Suprapubic skin (tissue), 4 donors: ENCODE data around the gene CYP2W1. TPM values are rescaled to one million over a fixed set of nuclear protein-coding genes. Genes with fewer than 3 reads are reported as not detected.

Experiments
- DNase-seq, 2 donors: peaks; one replicate each; pipeline ENCODE4 v3.0.0-alpha.2; 2019; ENCODE audit warnings: low spot score in 2 of 2
- H3K27ac ChIP-seq: fragments of 200-600 bp; sonication (generic); one replicate; pipeline ENCODE4 v1.5.1; 2019
- H3K27me3 ChIP-seq: fragments of 200-600 bp; sonication (generic); one replicate; pipeline ENCODE4 v1.5.1; 2019
- H3K36me3 ChIP-seq: fragments of 200-600 bp; sonication (generic); one replicate; pipeline ENCODE4 v1.5.1; 2019
- H3K4me1 ChIP-seq: fragments of 200-600 bp; sonication (generic); one replicate; pipeline ENCODE4 v1.5.1; 2019
- H3K4me3 ChIP-seq: fragments of 200-600 bp; sonication (generic); one replicate; pipeline ENCODE4 v1.5.1; 2019; ENCODE audit warnings: mild to moderate bottlenecking
- H3K9me3 ChIP-seq: fragments of 200-600 bp; sonication (generic); one replicate; pipeline ENCODE4 v1.5.1; 2019
- EP300 ChIP-seq: sonication (generic); formaldehyde crosslinking; IDR thresholded peaks from one replicate; pipeline ENCODE4 v1.6.1; 2017; ENCODE audit warnings: antibody characterized with exemption
- POLR2A ChIP-seq, 2 donors: fragments of 450-650 bp; IDR thresholded peaks; one replicate each; pipeline ENCODE4 v1.6.1; 2017; ENCODE audit warnings: antibody characterized with exemption in 2 of 2, mild to moderate bottlenecking in 2 of 2, moderate library complexity in 2 of 2
- POLR2AphosphoS5 ChIP-seq, 3 donors: sonication (generic); formaldehyde crosslinking; IDR thresholded peaks; one replicate each; pipeline ENCODE4 v1.6.1; 2017; ENCODE audit warnings: antibody characterized with exemption in 3 of 3
- WGBS: methylation state at CpG from one replicate; pipeline ENCODE4 v1.1.5; 2018; 5-methylcytosine and 5-hydroxymethylcytosine counted together
- total RNA-seq, 4 donors: library from RNA; depleted of rRNA; stranded (reverse); fragments of >200 nt; gene quantifications; one replicate each; pipeline ENCODE4 v1.1.0, GENCODE V29; 2016
- TF ChIP-seq, protein P1 (sequence below), 2 donors: fragments of 200-600 bp in 1 of 2; fragments of 450-650 bp in 1 of 2; sonication (generic) in 1 of 2; IDR thresholded peaks; one replicate each; pipeline ENCODE4 v1.5.1; 2016 to 2019; ENCODE audit warnings: antibody characterized with exemption in 2 of 2, mild to moderate bottlenecking in 1 of 2, moderate library complexity in 1 of 2

CYP2W1 gene
- total RNA-seq, 4 donors from 2014 or later, result 13.3 to 20.8 (median 15.4) TPM

DNA sequence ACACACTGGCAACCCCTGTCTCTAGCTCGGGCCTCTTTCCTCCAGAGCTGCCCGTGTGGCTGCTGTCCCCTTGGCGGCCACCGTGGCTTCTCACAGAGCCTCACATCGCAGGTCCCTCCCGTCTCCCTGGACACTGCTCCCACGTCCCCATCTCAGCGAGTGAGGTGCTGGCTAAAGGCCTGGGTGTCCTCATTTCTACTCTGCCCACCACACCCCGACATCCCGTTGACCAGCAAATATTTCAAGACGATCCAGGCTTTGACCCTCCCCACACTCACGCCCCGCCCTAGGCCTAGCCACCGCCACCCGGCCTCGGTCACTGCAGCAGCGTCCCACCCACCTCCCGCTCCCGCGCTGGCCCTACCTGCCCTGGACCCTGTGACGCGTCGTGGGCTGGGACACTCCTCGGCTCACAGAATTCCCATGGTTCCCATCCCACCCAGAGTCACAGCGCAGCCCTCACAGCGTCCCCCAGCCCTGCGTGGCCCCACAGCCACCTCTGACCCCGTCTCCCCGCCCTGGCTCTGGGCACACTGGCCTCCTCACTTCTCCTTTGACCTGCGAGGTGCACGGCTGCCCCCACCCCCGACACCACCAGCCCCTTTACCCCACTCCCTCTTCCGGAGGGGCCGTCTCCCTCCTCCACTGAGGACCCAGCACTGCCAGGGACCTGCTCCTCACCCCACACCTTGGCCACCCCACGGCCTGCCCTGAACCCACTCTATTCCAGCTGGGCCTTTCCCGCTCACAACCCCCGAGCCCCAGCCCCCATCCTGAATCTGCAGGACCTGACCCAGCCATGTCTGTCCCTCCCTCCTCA is 35.4 kb upstream of the CYP2W1 start:
- peaks cover 17% of the 10 kb centered on the region for H3K4me1 ChIP-seq
- no peak overlapping the region for H3K4me3 ChIP-seq
- no peak overlapping the region for H3K27ac ChIP-seq
- no peaks in the 10 kb centered on the region for H3K36me3 ChIP-seq
- DNase-seq, result peak in 1 of 2 donors; percentile 65
- 86% methylated on average over 37 of the region's 37 CpGs for WGBS
- peaks cover 11% of the 10 kb centered on the region for H3K27me3 ChIP-seq
- no peaks in the 10 kb centered on the region for H3K9me3 ChIP-seq
- TF ChIP-seq POLR2AphosphoS5 (IDR thresholded peaks at IDR 0.05) (no peak), EP300 (no peak), POLR2A (IDR thresholded peaks at IDR 0.05) (no peak)
- TF ChIP-seq, protein P1, sequence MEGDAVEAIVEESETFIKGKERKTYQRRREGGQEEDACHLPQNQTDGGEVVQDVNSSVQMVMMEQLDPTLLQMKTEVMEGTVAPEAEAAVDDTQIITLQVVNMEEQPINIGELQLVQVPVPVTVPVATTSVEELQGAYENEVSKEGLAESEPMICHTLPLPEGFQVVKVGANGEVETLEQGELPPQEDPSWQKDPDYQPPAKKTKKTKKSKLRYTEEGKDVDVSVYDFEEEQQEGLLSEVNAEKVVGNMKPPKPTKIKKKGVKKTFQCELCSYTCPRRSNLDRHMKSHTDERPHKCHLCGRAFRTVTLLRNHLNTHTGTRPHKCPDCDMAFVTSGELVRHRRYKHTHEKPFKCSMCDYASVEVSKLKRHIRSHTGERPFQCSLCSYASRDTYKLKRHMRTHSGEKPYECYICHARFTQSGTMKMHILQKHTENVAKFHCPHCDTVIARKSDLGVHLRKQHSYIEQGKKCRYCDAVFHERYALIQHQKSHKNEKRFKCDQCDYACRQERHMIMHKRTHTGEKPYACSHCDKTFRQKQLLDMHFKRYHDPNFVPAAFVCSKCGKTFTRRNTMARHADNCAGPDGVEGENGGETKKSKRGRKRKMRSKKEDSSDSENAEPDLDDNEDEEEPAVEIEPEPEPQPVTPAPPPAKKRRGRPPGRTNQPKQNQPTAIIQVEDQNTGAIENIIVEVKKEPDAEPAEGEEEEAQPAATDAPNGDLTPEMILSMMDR (IDR thresholded peaks at IDR 0.05), result no peak

DNA sequence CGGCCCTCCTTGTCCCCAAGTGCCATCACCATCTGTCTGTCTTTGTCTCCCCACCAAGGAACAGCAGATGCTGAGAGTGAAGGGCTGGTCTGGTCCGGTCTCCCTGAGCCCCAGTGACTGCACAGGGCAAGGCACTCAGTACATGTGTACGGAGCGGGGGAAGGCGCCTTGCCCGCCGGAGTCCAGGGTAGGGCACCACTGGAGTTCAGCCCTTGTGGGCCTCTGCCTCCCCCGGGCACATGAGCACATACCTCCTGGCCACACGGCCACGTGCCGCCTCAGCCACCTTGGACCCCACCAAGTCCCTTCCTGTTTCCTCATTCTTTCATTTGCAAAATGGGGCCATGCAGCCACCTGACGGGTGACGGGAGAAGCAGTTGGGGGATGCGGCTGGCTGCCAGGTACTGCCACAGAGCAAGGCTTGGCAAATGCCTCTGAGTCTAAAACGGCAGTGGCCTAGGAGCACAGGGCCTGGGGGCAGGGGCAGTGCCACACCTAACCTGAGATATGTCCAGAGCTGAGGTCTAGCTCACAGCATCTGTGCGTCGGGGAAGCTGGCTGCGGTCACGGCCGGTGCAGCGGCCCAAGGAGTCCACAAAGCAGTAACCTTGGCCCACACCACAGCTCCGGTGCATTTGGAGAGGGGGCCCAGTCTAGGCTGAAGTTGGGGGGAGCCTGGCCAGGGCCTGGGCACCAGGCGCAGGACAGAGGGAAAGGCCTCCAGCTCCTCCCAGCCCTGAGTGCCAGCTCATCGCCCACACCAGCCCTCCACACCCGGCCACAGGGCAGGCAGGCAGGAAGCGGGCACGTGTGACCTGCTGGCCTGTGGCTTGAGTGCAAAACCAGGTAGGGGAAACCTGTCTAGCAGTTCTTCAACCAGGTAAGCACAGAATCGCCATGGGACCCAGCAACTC is 33.7 kb upstream of the CYP2W1 start:
- Histone ChIP-seq H3K27ac (no peak overlapping the region), H3K27me3 (peaks cover 28% of the 10 kb centered on the region), H3K4me1 (peaks cover 29% of the 10 kb centered on the region), H3K36me3 (no peaks in the 10 kb centered on the region), H3K9me3 (no peaks in the 10 kb centered on the region), H3K4me3 (no peak overlapping the region)
- WGBS, result 82% methylated on average over 10 of the region's 28 CpGs
- TF ChIP-seq POLR2A (IDR thresholded peaks at IDR 0.05) (no peak), POLR2AphosphoS5 (IDR thresholded peaks at IDR 0.05) (no peak), EP300 (no peak)
- TF ChIP-seq, protein P1 (IDR thresholded peaks at IDR 0.05), result no peak
- peak in 1 of 2 donors; percentile 51 for DNase-seq

DNA sequence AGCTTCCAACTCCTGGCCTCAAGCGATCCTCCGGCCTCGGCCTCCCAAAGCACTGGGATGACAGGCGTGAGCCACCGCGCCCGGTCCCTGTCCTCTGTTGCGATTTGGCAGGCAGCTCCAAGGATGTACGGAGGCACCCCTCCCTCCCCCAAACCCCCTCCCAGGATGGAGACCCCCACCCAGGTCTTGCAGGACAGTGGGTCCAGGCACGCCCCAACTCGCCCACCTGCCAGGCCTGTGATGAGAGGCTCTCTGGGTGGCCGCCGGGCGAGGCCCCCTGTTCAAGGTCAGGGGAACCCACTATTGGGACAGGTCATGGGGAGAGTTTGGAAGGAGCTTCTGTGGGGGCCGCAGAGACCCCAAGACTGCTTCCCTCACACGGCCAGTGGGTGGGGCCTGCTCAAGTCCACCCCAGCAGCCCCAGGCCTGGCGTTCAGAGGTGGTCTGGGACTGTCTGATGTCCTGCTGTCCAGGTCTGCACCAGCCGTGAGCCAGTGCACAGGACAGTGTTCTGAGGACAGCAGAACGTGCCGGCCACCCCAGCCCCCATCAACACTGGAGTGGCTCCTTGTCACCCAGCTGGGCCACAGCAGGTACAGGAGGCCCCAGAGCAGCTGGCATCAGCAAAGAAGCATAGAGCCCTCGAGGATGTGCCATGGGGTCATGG is 31.0 kb upstream of the CYP2W1 start:
- Histone ChIP-seq H3K27me3 (peaks cover 38% of the 10 kb centered on the region), H3K27ac (no peak overlapping the region), H3K4me1 (peaks cover 12% of the 10 kb centered on the region), H3K36me3 (no peaks in the 10 kb centered on the region), H3K9me3 (no peaks in the 10 kb centered on the region), H3K4me3 (no peak overlapping the region)
- TF ChIP-seq POLR2A (IDR thresholded peaks at IDR 0.05) (no peak), POLR2AphosphoS5 (IDR thresholded peaks at IDR 0.05) (no peak), EP300 (no peak)
- TF ChIP-seq, protein P1 (IDR thresholded peaks at IDR 0.05), result no peak
- peak in 1 of 2 donors; percentile 57 for DNase-seq
- 92% methylated on average over 12 of the region's 21 CpGs for WGBS

DNA sequence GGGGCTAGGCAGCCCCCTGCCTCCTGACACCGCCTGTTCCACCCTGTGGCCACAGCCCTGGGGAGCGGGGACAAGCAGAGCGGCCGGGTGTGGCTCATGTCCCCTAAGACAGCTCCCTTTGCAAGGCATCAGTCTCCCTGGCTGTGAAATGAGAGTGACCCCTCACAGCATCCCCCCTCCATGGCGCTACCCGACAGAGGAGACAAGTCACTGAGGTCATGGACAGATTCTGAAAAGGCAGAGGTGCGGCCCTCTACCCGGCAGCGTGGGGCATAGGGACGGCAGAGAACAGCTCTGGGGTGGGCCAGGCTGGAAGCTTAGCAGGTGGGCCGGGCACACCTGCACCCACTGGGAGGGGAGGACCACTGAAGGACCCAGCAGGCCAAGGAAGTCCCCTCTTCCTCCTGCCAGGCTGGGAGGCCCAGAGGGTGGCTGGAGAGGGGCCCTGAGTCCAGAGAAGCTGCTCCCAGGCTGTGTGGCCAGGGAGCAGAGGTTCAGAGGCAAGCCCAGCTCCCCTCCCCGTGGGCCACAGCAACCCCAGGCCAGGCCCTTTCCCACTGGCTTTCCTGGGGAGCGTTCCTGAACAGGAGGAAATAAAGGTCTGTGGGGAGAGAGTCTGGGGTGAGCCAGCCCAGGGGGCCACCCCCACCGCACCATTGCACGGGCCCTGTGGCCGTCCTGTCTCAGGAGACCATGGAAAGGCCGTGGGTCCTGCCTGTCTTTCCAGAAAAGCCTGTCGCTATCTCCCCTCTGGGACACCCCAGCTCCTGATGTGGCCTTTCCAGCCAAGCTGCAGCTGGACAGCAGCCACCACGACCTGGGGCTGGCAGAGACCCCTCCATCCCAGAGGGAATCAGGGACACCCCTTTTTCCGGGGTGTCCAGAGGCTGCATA is 30.2 kb upstream of the CYP2W1 start:
- H3K4me1 ChIP-seq, result peaks cover 12% of the 10 kb centered on the region
- H3K27ac ChIP-seq, result no peak overlapping the region
- peak overlapping the region; percentile 69 for H3K4me3 ChIP-seq
- 90% methylated on average over 6 of the region's 20 CpGs for WGBS
- TF ChIP-seq POLR2A (IDR thresholded peaks at IDR 0.05) (no peak), EP300 (no peak), POLR2AphosphoS5 (IDR thresholded peaks at IDR 0.05) (no peak)
- TF ChIP-seq, protein P1 (IDR thresholded peaks at IDR 0.05), result no peak
- peak in 1 of 2 donors; percentile 58 for DNase-seq
- H3K27me3 ChIP-seq, result peaks cover 46% of the 10 kb centered on the region
- no peaks in the 10 kb centered on the region for H3K36me3 ChIP-seq
- H3K9me3 ChIP-seq, result no peaks in the 10 kb centered on the region
